GM12892 (cell line): ENCODE results near the gene CCR5.
"Not testable (repeated sequence)": the region's sequence is repeated elsewhere in the genome, so short reads cannot be mapped to it uniquely, and the experiment has no call there.

Experiments
- DNase-seq: peaks from one replicate; pipeline ENCODE4 v3.0.0; 2011; ENCODE audit not compliant: insufficient read length
- FAIRE-seq: peaks from 2 replicates; lab custom pipeline; 2011; peaks lifted over from hg19 to GRCh38; lab: Jason Lieb, UNC
- POLR2A ChIP-seq: IDR thresholded peaks from 2 replicates; pipeline ENCODE4 v1.6.1; 2011; ENCODE audit warnings: low read depth, low read length, control low read depth
- POLR2AphosphoS5 ChIP-seq: IDR thresholded peaks from 2 replicates; pipeline ENCODE4 v1.6.1; 2011; ENCODE audit warnings: low read depth, low read length, control low read depth
- TAF1 ChIP-seq: IDR thresholded peaks from 2 replicates; pipeline ENCODE4 v1.6.1; 2011; ENCODE audit warnings: low read depth, mild to moderate bottlenecking, control low read depth, low read length, borderline replicate concordance

Gene CCR5

DNA sequence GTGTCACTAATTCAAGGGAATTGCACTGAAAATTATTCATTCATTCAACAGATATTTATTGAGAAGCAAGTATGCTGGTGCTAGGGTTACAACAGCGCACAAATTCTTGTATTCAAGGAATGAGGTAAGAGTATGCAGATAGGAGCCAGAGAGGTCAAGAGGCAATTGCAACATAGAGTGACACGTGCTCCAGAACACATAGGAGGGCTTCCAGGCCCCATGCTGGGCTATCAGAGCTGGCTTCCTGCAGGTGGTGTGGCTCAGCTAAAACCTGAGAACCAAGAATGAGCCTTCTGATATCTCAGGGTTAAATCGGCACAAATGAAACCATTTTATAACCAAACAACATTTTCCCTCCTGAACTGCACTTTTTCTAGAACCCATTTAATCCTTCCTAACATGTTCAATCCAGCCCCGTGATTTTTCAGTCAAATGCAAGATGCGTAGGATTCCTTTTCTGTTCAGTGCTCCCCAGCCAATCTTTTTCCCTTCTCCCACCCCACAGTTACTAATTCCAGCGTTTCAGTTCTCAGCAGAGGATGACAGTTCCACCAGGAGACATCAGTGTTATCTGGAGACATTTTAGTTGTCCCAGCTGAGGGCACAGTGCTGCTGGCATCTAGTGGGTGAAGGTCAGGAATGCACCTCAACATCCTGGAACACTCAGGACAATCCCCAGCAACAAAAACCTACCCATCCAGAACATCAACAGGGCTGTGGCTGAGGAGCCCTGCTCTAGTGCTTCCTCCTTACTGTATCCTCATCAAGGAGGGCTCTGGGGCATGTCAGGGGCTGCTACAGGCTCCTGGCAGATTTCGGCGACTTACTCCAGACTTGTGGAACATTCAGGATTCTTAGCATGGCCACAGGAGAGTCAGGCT lies 23.0 kb downstream of the CCR5 start:
- TF ChIP-seq TAF1 = no peak
- no peak for FAIRE-seq
- DNase-seq = no peak

DNA sequence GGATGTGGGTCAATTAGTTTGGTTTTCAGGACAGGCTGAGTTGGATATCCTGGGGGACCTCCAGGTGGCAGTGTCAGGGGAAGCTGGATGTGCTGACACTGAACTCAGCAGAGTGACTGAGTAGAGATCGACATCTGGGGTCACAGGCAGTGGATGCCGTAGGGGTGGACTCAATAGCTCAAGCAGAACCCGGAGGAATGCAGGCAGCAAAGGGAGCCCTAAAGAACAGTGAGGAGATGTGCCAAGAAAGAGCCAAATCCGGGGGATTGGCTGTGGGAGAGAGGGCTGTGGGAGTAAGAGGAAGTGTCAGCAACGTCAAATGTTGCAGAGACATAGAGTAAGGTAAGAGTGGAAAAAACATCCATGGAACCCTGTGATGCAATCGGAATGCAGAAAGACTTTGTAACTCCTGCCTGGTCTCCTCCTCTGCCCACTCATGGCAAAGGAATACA lies 24.5 kb downstream of the CCR5 start:
- DNase-seq (no peak), FAIRE-seq (no peak)
- TF ChIP-seq TAF1 (no peak), POLR2A (no peak), POLR2AphosphoS5 (no peak)

DNA sequence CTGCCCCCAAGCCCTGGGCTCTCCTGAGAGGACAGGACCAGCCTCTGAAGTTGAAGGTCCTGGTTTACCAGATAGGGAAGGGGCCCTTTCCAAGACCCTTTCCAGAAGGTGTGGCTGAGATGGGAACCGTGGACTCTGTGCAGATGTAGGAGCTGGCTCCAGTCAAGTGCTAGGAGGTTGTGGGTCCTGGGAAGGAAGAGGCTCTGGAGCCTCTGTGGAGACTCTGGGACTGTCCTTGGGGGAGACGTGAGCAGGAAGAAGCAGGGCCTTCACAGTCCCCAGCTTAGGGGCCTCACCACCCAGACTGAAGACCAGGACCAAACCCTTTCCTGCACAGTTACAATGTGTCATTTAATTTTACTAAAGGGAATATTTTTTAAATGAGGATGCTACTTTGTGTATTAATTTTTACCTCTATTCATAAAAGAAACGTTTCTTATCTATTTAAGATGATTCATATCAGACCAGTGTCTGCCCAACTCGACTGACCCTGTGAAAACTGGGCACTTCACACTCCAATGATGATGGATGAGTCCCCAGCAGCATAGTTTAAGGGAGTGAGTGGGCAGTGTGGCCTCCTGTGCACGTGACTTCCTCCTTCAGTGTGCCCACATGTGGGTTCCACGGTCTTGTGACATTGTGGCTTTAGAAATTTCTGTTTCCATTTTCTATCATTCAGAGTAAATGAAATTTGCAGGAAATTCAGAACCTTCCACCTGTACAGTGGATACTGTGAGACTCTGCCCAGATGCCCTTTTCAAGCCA lies 25.2 kb downstream of the CCR5 start:
- FAIRE-seq = no peak
- TF ChIP-seq TAF1 = no peak
- no peak for TF ChIP-seq POLR2AphosphoS5
- no peak for TF ChIP-seq POLR2A
- no peak for DNase-seq

DNA sequence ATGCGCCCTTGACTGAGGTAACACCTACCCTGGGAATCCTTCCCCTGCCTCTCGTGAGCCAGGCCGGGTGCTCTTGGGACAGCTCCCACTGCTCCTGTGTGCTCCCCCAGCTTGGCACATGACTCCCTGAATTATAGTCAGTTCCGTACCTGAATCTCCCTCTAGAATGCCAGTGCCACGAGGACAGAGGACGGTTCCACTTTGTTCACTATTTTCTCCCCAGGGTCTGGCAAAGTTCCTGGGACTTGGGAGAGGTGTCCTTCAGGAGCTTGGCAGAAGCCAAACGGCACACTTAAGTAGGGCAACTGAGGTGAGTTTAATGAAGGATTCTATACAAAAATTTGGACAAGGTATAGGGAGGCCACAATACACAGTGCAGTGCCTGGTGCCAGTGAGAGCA lies 26.4 kb downstream of the CCR5 start:
- no peak for DNase-seq
- no peak for FAIRE-seq
- TF ChIP-seq POLR2A = no peak
- no peak for TF ChIP-seq TAF1
- no peak for TF ChIP-seq POLR2AphosphoS5

DNA sequence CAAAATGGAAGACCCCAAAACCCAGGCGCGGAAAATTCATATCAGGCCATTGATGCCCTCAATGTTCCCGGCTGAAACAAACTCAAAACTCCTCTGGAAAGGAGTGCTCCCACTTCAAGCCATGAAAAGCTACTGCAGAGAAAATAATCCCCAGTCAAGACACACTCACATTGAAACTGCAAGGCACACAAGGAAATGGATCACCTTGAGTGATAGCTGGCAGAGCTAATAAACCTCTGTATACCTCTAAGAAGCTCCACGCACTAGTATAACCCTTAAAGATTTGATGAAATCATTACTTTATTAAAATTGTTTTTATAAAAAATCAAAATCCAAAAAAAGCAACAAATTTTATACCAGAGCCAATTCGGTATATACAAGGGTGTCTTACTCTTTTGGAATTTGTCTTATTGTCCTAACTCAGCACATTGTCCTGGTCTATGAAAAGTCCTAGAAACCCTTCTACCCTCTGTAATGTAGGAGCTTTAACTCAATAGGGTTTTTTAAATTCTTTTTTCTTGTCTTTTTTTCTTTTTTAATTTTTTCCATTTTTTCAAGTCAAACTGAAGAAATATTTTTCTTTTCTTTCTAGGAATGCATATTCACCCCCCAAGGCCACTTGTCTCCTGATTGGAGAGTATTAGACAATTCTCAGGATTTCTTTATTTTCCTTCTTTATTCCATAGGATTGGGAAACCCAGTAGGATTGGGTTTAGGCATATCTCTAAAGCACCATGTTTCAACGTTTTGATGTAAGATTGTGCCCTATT lies 27.6 kb downstream of the CCR5 start:
- TF ChIP-seq POLR2AphosphoS5 (no peak), TAF1 (no peak), POLR2A (no peak)
- FAIRE-seq (no peak), DNase-seq (no peak)

DNA sequence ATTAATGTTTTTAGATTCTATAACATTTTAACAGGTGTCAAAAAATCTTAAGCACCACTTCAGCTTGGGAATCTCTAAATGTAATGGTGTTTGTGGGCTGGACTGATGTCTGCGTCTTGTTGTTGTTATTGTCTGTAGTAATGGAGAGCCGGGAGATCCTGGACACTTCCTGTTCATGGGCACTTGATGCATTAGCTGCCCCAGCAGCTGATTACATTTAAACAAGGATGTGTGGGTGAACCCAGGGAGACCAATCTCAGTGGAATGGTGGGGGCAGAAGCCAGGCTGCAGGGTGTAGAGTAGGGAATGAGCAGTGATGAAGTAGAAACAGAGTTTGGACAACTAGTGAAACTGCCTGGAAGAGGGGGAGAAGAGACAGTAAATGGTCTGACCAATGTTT lies 28.4 kb downstream of the CCR5 start:
- FAIRE-seq = no peak
- no peak for TF ChIP-seq POLR2AphosphoS5
- no peak for TF ChIP-seq TAF1
- DNase-seq = no peak

DNA sequence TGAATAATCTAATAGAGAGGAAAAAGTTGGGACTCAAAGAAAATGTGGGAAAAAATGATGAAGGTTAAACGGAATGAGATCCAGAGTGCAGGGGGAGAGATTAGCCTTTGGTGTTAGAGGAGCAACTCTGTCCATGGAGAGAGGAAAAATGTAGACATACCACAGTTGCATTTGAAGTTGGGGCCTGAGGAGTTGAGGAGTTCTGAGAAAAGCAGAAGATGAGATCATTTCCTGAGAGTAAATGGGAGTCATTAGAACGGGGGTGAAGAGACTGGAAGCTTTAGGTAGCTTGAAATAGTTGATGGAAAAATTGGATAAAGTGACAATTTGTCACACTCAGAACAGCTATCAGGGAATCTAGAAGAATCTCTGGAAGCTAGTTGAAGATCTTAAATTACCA lies 28.8 kb downstream of the CCR5 start:
- DNase-seq (no peak), FAIRE-seq (no peak)
- TF ChIP-seq TAF1 (no peak), POLR2AphosphoS5 (no peak), POLR2A (no peak)

DNA sequence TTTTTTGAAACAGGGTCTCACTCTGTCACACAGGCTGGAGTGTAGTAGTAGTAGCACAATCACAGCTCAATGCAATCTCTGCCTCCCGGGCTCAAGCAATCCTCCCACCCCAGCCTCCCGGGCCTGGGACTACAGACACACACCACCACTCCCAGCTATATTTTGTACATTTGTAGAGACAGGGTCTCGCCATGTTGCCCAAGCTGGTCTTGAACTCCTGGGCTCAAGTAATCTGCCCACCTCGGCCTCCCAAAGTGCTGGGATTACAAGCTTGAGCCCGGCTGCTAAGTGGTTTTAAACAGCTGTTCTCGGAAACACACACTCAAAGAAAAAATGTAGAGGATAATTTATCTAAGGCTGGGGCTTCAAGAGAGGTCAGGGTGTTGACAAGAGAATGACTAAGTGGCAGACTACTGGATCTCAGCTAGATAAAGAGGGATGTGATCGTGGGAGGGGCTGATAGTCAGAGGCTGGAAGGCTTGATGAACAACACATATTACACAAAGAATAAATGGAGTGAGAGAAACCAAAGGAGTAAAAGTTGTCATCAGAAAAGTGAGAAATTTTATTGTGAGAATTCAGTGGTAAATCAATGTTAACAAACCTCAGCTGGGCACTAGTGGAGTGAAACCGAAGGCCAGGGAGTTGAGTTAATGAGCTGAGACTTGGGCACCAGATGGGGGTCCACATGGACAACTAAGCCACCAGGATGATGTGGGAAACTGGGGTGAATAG lies 29.4 kb downstream of the CCR5 start:
- no peak for FAIRE-seq
- no peak for DNase-seq
- TF ChIP-seq POLR2AphosphoS5 (no peak), TAF1 (no peak), POLR2A (no peak)

DNA sequence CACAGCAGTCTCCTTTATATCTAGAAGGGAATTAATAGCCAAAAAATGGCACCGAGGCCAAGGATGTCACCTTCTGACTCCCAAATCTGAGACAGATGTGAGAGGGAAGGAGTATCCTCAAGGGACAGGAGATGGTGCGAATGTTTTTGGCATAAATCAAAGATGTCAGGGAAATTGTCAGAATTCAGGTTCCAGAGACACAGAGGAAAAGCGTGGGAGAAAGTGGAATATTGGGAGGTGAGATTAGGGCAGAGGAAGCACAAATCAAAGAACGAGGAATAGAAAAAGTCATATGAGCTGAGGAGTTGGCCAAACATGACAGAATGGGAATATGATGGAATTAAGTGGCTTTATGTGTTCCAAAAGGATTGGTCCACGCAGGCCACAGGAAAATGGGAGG lies 30.1 kb downstream of the CCR5 start:
- TF ChIP-seq TAF1 (no peak), POLR2A (no peak), POLR2AphosphoS5 (no peak)
- DNase-seq (no peak), FAIRE-seq (no peak)

DNA sequence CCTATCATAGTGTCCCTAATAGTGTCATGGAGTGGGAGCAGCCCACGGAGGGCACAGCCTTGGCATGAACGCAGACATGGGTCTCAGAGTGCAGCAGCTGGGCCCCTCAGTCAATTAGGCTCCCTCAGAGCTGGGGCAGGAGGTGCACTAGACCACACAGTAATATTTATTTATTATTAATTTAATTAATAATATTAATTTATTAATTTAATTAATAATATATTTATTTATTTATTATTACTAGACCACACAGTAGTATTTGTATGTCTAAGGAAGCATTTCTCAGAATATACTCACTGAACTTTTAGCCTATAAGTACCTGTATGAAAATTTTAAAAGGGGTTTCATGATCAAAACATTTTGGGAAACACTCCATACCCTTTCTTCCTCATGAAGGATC lies 30.8 kb downstream of the CCR5 start:
- FAIRE-seq (no peak), DNase-seq (no peak)

DNA sequence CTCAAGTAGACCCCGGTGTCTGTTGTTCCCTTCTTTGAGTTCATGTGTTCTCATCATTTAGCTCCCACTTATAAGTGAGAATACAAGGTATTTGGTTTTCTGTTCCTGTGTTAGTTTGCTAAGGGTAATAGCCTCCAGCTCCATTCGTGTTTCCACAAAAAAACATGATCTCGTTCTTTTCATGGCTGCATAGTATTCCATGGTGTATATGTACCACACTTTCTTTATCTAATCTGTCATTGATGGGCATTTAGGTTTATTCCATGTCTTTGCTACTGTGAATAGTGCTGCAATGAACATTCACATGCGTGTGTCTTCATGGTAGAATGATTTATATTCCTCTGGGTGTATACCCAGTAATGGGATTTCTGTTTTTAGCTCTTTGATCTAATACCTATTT lies 32.2 kb downstream of the CCR5 start:
- FAIRE-seq, DNase-seq: not testable (repeated sequence)

More for the DNA sequence above, 30.8 kb downstream of the CCR5 start:
- TF ChIP-seq POLR2A = no peak
- TF ChIP-seq POLR2AphosphoS5 = no peak
- no peak for TF ChIP-seq TAF1

DNA sequence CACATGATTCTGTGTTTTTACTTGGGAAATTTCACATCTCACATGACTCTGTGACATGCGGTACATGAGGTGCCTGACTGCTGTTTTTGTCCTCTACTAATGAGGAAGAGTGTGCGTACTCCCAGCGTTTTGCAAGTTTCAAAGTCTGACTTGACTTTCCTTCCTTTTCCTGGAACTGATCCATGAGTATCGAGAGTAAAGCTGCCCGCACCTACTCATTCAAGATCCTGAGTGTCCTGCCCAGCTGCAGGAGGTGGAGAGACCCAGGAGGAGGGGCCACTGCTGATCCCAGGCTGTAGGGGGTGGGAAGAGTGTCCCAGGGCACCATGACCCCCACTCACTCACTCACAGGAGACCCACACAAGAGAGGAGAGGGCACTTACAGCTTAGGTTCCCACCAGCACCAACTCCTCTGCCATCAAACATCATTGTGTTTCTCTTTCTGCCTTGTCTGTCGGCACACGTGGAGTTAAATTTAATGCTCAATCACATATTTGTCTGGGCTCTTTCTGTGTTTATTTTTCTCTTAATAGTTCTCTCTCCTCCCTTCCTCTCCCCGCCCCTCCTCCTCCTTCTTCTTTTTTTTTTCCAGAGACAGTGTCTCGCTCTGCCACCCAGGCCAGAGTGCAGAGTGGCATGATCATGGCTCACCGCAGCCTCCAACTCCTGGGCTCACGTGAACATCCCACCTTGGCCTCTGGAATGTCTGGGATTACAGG lies 34.7 kb downstream of the CCR5 start:
- FAIRE-seq (no peak), DNase-seq (no peak)
- TF ChIP-seq TAF1 = no peak
- TF ChIP-seq POLR2A = no peak
- no peak for TF ChIP-seq POLR2AphosphoS5
